Gastrocnemius medialis (tissue), 4 donors: ENCODE measurements around the gene TYMP.

Experiments used
- POLR2A ChIP-seq, 2 donors: fragments of 450-650 bp; IDR thresholded peaks; one replicate each; pipeline ENCODE4 v1.6.1; 2017; ENCODE audit warnings: antibody characterized with exemption in 2 of 2, mild to moderate bottlenecking in 2 of 2, moderate library complexity in 2 of 2
- TF ChIP-seq, protein P1 (sequence below), 5 experiments: fragments of 450-650 bp in 3 of 5; fragments of 200-600 bp in 2 of 5; sonication (generic) in 2 of 5; IDR thresholded peaks in 4 of 5; conservative IDR thresholded peaks in 1 of 5; 1 replicate in 4 of 5; 2 replicates in 1 of 5; pipeline ENCODE4 v1.5.1; 2016 to 2019; ENCODE audit warnings: antibody characterized with exemption in 5 of 5, mild to moderate bottlenecking in 3 of 5, moderate library complexity in 3 of 5

DNA sequence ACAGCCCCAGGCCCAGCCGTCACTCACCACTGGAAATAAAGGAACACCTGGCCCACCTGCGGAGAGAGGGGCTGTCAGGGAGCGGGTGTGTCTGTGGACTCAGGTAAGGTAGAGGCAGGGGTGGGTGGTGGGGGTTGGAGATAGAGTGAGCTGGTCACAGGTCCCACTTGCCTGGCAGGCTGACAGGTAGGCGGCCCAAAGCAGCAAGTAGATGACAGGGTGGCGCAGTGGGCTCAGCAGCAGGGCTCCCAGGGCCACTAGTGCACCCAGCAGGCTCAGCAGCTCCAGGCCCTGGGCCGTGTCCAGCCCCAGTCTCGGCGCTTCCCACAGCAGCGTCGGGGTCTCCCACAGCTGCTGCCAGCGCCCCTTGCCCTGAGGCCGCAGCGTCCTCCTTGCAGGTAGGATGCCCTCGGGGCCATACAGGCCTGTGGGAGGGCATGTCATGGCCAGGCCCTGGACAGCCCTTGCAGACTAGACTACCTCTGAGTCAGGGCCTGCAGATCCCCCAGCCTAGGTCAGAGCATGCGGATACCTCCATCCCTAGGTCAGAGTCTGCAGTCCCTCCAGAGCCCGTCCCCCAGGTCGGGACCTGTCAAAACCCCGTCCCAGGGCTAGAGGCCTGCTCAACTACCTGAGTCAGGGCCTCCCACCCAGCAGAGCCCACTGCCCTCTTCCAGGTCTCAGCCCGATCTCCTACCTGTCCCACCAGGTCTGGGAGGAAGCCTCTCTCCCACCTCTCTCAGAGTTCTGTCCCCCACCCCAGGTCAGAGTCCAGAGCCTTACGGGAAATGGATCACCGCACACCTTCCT is 23.0 kb downstream of the TYMP start:
- TF ChIP-seq POLR2A (IDR thresholded peaks at IDR 0.05): no peak
- TF ChIP-seq, protein P1, sequence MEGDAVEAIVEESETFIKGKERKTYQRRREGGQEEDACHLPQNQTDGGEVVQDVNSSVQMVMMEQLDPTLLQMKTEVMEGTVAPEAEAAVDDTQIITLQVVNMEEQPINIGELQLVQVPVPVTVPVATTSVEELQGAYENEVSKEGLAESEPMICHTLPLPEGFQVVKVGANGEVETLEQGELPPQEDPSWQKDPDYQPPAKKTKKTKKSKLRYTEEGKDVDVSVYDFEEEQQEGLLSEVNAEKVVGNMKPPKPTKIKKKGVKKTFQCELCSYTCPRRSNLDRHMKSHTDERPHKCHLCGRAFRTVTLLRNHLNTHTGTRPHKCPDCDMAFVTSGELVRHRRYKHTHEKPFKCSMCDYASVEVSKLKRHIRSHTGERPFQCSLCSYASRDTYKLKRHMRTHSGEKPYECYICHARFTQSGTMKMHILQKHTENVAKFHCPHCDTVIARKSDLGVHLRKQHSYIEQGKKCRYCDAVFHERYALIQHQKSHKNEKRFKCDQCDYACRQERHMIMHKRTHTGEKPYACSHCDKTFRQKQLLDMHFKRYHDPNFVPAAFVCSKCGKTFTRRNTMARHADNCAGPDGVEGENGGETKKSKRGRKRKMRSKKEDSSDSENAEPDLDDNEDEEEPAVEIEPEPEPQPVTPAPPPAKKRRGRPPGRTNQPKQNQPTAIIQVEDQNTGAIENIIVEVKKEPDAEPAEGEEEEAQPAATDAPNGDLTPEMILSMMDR (IDR thresholded peaks at IDR 0.05 in 4 of 5, conservative IDR thresholded peaks at IDR 0.05 in 1 of 5): no peak
